ENCODE data around the gene DGKH. TPM values are rescaled to one million over a fixed set of nuclear protein-coding genes. Genes with fewer than 3 reads are reported as not detected.

Gene DGKH
- polyA plus RNA-seq, 1 donor, result 3.4 TPM

Other genes with a start within 250 kb of the DGKH start
- gene VWA8, start 87.5 kb upstream of the DGKH start, polyA plus RNA-seq (ENCODE audit: insufficient read length), result 9.9 TPM
- 19.4 TPM for gene AKAP11, start 223.5 kb downstream of the DGKH start, polyA plus RNA-seq (ENCODE audit: insufficient read length)

Data from hindlimb muscle (tissue), 1 donor.